A549 (cell line): ENCODE data around the gene GALP. TPM values are rescaled to one million over a fixed set of nuclear protein-coding genes. Genes with fewer than 3 reads are reported as not detected.

ENCODE experiments used
- ATAC-seq, 2 experiments: fragments of 200-7000 bp in 1 of 2; fragments of >200 bp in 1 of 2; cut with Nextera tagmentation in 1 of 2; cut with Tn5 transposase in 1 of 2; 3 replicates each; pipeline versions ENCODE4 v1.8.0 to v1.9.1; 2018 to 2020; ENCODE audit warnings: mild to moderate bottlenecking in 1 of 2, moderate library complexity in 1 of 2
- CTCF ChIA-PET: fragments of 300-600 bp; sonication (Branson Sonifier 250); formaldehyde crosslinking; extraction: SDS; loops from one replicate; lab custom pipeline; 2021; ENCODE audit warnings: antibody characterized with exemption, inconsistent platforms; lab: Yijun Ruan, JAX
- POLR2A ChIA-PET: fragments of 350-600 bp; formaldehyde crosslinking; extraction: SDS; loops from one replicate; lab custom pipeline; 2021; ENCODE audit warnings: antibody characterized with exemption, inconsistent platforms; lab: Yijun Ruan, JAX
- DNase-seq, 2 experiments: peaks; one replicate each; pipeline versions ENCODE4 v3.0.0 to v3.0.0-alpha.2; 2011 to 2016; ENCODE audit warnings: low read depth in 1 of 2, low spot score in 1 of 2
- FAIRE-seq: peaks from 2 replicates; lab custom pipeline; 2011; peaks lifted over from hg19 to GRCh38; lab: Jason Lieb, UNC
- H3K27ac ChIP-seq, 2 experiments: fragments of >200 bp; sonication (Bioruptor Twin); formaldehyde crosslinking; 3 replicates each; pipeline ENCODE4 v1.5.1; 2016 to 2017
- H3K4me1 ChIP-seq: fragments of >200 bp; sonication (Bioruptor Twin); formaldehyde crosslinking; 3 replicates; pipeline ENCODE4 v1.6.1; 2016
- H3K4me2 ChIP-seq: fragments of >200 bp; sonication (Bioruptor Twin); formaldehyde crosslinking; 3 replicates; pipeline ENCODE4 v1.6.1; 2016
- H3K4me3 ChIP-seq: fragments of >200 bp; sonication (Bioruptor Twin); formaldehyde crosslinking; 3 replicates; pipeline ENCODE4 v1.5.1; 2016
- H3K9me3 ChIP-seq: fragments of >200 bp; sonication (Bioruptor Twin); formaldehyde crosslinking; 3 replicates; pipeline ENCODE4 v1.6.1; 2016
- BHLHE40 ChIP-seq: IDR thresholded peaks from 2 replicates; pipeline ENCODE4 v1.6.1; 2012; ENCODE audit warnings: low read depth, low read length, inconsistent platforms
- FOSL2 ChIP-seq, 2 experiments: fragments of 450-650 bp in 1 of 2; fragments of >200 bp in 1 of 2; sonication (Bioruptor Twin) in 1 of 2; formaldehyde crosslinking; IDR thresholded peaks; 2 replicates each; pipeline versions ENCODE4 v1.5.0 to v1.6.1; 2016 to 2020; ENCODE audit warnings: mild to moderate bottlenecking in 1 of 2, moderate library complexity in 1 of 2
- GATA3 ChIP-seq: IDR thresholded peaks from 2 replicates; pipeline ENCODE4 v1.6.1; 2012; ENCODE audit warnings: borderline replicate concordance
- HOXA7 ChIP-seq: fragments of 250-450 bp; sonication (Bioruptor Pico); IDR thresholded peaks from 2 replicates; pipeline ENCODE4 v1.5.0; 2020; ENCODE audit warnings: mild to moderate bottlenecking, moderate library complexity
- HOXB13 ChIP-seq: fragments of 250-450 bp; sonication (Bioruptor Pico); IDR thresholded peaks from 2 replicates; pipeline ENCODE4 v1.5.0; 2020; ENCODE audit warnings: low read depth, mild to moderate bottlenecking, moderate library complexity
- HOXB5 ChIP-seq: fragments of 250-450 bp; sonication (Bioruptor Pico); IDR thresholded peaks from 2 replicates; pipeline ENCODE4 v1.5.0; 2020; ENCODE audit warnings: mild to moderate bottlenecking, moderate library complexity
- JUN ChIP-seq, 2 experiments: fragments of >200 bp; sonication (Bioruptor Twin); formaldehyde crosslinking; IDR thresholded peaks; 2 replicates in 1 of 2; 3 replicates in 1 of 2; pipeline ENCODE4 v1.6.1; 2016 to 2017
- KDM1A ChIP-seq: fragments of 200-600 bp; sonication (generic); IDR thresholded peaks from 2 replicates; pipeline ENCODE4 v1.6.1; 2016; ENCODE audit warnings: low read depth, mild to moderate bottlenecking
- KDM5A ChIP-seq: fragments of 200-600 bp; sonication (generic); IDR thresholded peaks from 2 replicates; pipeline ENCODE4 v1.6.1; 2016; ENCODE audit warnings: antibody characterized with exemption, mild to moderate bottlenecking
- MAZ ChIP-seq: fragments of 150-350 bp; IDR thresholded peaks from 2 replicates; pipeline ENCODE4 v1.6.1; 2014; ENCODE audit warnings: antibody characterized with exemption, low read depth, low read length, borderline replicate concordance
- NPAS2 ChIP-seq: fragments of 250-450 bp; sonication (Bioruptor Pico); IDR thresholded peaks from 2 replicates; pipeline ENCODE4 v1.8.0; 2022; ENCODE audit warnings: mild to moderate bottlenecking, moderate library complexity, borderline replicate concordance
- POLR2A ChIP-seq: IDR thresholded peaks from 2 replicates; pipeline ENCODE4 v1.6.1; 2012; ENCODE audit warnings: mild to moderate bottlenecking, low read length
- SREBF2 ChIP-seq: fragments of 450-650 bp; IDR thresholded peaks from 2 replicates; pipeline ENCODE4 v1.6.1; 2014; ENCODE audit warnings: mild to moderate bottlenecking, moderate library complexity
- TFCP2L1 ChIP-seq: fragments of 250-450 bp; sonication (Bioruptor Pico); IDR thresholded peaks from 2 replicates; pipeline ENCODE4 v1.5.0; 2021; ENCODE audit warnings: mild to moderate bottlenecking
- ZSCAN20 ChIP-seq: fragments of 250-450 bp; sonication (Bioruptor Pico); IDR thresholded peaks from 2 replicates; pipeline ENCODE4 v1.8.0; 2022; ENCODE audit warnings: mild to moderate bottlenecking, moderate library complexity
- WGBS: methylation state at CpG from one replicate; pipeline ENCODE4 v1.1.6; 2017; ENCODE audit errors: missing lambda C conversion rate; 5-methylcytosine and 5-hydroxymethylcytosine counted together
- polyA plus RNA-seq, 4 experiments: library from polyadenylated mRNA; depleted of rRNA in 3 of 4; stranded (reverse); fragments of >200 nt; fragmentation: RNase III in 1 of 4; extraction: RNeasy Plus Mini Kit Qiagen cat#74134 plus additional on column Dnase treatment in 1 of 4; gene quantifications; 2 replicates in 3 of 4; 3 replicates in 1 of 4; pipeline ENCODE4 v1.2.3, GENCODE V29; 2011 to 2017
- TF ChIP-seq, protein P1 (sequence below): fragments of >200 bp; sonication (Bioruptor Twin); formaldehyde crosslinking; IDR thresholded peaks from 3 replicates; pipeline ENCODE4 v1.6.1; 2016
- TF ChIP-seq, protein P2 (sequence below): fragments of 250-450 bp; sonication (Bioruptor Pico); IDR thresholded peaks from 2 replicates; pipeline ENCODE4 v1.5.0; 2020; ENCODE audit warnings: low read depth, mild to moderate bottlenecking, moderate library complexity
- TF ChIP-seq, protein P3 (sequence below): fragments of 150-350 bp; IDR thresholded peaks from 2 replicates; pipeline ENCODE4 v1.6.1; 2014; ENCODE audit warnings: low read depth, mild to moderate bottlenecking, low read length
- TF ChIP-seq, protein P4 (sequence below): fragments of 450-650 bp; IDR thresholded peaks from 2 replicates; pipeline ENCODE4 v1.6.1; 2014; ENCODE audit warnings: antibody characterized with exemption

Gene GALP
- polyA plus RNA-seq, 2 of the 4 experiments (the other 2 are of a cell fraction), result not detected

DNA sequence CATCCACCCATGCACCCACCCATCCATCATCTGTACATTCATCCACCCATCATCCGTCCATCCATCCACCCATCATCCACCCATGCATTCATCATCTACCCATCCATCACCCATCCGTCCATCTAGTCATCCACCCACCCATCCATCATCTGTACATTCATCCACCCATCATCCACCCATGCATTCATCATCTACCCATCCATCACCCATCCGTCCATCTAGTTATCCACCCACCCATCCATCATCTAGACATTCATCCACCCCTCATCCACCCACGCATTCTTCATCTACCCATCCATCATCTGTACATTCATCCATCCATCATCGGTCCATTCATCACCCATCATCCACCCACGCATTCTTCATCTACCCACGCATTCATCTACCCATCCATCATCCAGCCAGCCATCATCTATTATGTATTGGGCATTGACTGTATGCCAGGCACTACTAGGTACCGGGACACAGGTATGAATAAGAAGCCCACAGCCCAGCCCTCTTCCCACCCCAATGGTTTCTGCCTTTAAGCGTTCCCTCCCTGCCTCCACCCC, 16.7 kb upstream of the GALP start:
- TF ChIP-seq JUN (IDR thresholded peaks at IDR 0.05) (no peak), POLR2A (no peak), NPAS2 (CRISPR knock-in tag) (no peak), FOSL2 (IDR thresholded peaks at IDR 0.05) (no peak), FOSL2 (CRISPR knock-in tag; IDR thresholded peaks at IDR 0.05) (no peak), ZSCAN20 (no peak), MAZ (no peak), KDM1A (no peak), HOXB13 (CRISPR knock-in tag) (no peak), KDM5A (no peak), TFCP2L1 (CRISPR knock-in tag) (no peak), HOXA7 (CRISPR knock-in tag) (no peak), BHLHE40 (no peak), SREBF2 (no peak)
- TF ChIP-seq, protein P1, sequence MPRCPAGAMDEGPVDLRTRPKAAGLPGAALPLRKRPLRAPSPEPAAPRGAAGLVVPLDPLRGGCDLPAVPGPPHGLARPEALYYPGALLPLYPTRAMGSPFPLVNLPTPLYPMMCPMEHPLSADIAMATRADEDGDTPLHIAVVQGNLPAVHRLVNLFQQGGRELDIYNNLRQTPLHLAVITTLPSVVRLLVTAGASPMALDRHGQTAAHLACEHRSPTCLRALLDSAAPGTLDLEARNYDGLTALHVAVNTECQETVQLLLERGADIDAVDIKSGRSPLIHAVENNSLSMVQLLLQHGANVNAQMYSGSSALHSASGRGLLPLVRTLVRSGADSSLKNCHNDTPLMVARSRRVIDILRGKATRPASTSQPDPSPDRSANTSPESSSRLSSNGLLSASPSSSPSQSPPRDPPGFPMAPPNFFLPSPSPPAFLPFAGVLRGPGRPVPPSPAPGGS, result no peak
- TF ChIP-seq, protein P2, sequence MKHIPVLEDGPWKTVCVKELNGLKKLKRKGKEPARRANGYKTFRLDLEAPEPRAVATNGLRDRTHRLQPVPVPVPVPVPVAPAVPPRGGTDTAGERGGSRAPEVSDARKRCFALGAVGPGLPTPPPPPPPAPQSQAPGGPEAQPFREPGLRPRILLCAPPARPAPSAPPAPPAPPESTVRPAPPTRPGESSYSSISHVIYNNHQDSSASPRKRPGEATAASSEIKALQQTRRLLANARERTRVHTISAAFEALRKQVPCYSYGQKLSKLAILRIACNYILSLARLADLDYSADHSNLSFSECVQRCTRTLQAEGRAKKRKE (CRISPR knock-in tag), result no peak
- TF ChIP-seq, protein P3, sequence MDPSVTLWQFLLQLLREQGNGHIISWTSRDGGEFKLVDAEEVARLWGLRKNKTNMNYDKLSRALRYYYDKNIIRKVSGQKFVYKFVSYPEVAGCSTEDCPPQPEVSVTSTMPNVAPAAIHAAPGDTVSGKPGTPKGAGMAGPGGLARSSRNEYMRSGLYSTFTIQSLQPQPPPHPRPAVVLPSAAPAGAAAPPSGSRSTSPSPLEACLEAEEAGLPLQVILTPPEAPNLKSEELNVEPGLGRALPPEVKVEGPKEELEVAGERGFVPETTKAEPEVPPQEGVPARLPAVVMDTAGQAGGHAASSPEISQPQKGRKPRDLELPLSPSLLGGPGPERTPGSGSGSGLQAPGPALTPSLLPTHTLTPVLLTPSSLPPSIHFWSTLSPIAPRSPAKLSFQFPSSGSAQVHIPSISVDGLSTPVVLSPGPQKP, result no peak
- TF ChIP-seq, protein P4, sequence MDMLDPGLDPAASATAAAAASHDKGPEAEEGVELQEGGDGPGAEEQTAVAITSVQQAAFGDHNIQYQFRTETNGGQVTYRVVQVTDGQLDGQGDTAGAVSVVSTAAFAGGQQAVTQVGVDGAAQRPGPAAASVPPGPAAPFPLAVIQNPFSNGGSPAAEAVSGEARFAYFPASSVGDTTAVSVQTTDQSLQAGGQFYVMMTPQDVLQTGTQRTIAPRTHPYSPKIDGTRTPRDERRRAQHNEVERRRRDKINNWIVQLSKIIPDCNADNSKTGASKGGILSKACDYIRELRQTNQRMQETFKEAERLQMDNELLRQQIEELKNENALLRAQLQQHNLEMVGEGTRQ, result no peak
- ChIA-PET POLR2A (no interaction called here), CTCF (no interaction called here)
- H3K9me3 ChIP-seq, result no peaks in the 10 kb centered on the region
- H3K4me3 ChIP-seq, result no peak overlapping the region
- H3K4me1 ChIP-seq, result no peaks in the 10 kb centered on the region
- FAIRE-seq, result no peak
- no peak overlapping the region for H3K27ac ChIP-seq
- no peak overlapping the region for H3K4me2 ChIP-seq
- 84% methylated on average over 9 of the region's 9 CpGs for WGBS
- ATAC-seq, result no peak
- DNase-seq, result no peak

DNA sequence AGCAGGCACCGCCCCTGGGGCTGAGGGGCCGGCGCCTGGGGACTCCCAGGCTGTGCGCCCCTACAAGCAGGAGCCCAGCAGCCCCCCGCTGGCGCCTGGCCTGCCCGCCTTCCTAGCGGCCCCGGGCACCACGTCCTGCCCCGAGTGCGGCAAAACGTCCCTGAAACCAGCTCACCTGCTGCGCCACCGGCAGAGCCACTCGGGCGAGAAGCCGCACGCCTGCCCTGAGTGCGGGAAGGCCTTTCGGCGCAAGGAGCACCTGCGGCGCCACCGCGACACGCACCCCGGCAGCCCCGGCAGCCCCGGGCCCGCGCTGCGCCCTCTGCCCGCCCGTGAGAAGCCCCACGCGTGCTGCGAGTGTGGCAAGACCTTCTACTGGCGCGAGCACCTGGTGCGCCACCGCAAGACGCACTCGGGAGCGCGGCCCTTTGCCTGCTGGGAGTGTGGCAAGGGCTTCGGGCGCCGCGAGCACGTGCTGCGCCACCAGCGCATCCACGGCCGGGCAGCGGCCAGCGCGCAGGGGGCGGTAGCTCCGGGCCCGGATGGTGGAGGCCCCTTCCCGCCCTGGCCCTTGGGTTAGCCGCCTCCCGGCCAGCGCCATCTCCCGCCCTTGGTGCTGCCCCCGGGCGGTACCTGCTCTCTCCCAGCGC, 16.1 kb upstream of the GALP start:
- ATAC-seq (no peak), DNase-seq (no peak), FAIRE-seq (no peak)
- no peak overlapping the region for H3K4me2 ChIP-seq
- no peak for TF ChIP-seq MAZ
- TF ChIP-seq, protein P1, result no peak
- TF ChIP-seq HOXB5 (CRISPR knock-in tag), result no peak
- no peak for TF ChIP-seq GATA3
- no peak overlapping the region for H3K27ac ChIP-seq
- WGBS, result 98% methylated on average over 48 of the region's 69 CpGs
- ChIA-PET CTCF (no interaction called here), POLR2A (no interaction called here)
- no peaks in the 10 kb centered on the region for H3K9me3 ChIP-seq
- H3K4me1 ChIP-seq, result no peaks in the 10 kb centered on the region
- no peak overlapping the region for H3K4me3 ChIP-seq
